ENCODE data around the gene ZRANB2.

DNA sequence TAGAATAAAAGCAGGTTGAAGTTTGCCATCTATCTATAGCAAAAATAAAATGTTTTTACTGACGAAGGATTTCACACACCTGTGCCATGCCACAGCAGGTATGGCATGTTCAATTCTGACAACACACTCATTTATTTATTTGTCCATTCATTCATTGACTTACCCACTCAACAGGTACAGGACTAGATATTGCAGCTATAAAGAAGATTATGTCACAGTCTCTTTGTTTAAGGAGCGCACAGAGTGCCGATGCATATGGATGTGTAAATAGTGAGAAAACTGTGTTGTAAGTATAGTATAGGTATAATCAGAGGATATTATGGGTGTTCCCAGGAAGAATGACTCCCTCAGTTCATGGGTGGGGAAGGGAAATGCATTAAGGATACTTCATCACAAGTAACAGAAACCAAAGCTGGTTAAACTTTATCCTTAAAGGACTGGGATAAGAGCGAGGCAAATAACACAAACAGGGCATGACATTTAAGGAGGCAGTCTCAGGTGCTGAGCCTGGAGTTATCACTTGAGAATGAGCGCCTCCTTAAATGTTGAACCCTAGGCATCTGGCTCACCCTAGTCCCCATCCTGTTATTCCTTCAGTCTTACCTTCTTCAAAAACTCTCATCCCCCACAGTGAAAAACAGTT lies 7.9 kb upstream of the ZRANB2 start:
- no peak for TF ChIP-seq EZH2 (IDR thresholded peaks at IDR 0.05)
- TF ChIP-seq POLR2AphosphoS5 (IDR thresholded peaks at IDR 0.05; ENCODE audit: borderline replicate concordance, low read depth, low read length): no peak

Data from SK-N-MC (cell line).